PC-9 (cell line): Measurements from ENCODE around the gene KIFBP.

Experiments
- CTCF ChIP-seq: fragments of 200-600 bp; sonication (generic); conservative IDR thresholded peaks from 2 replicates; pipeline ENCODE4 v1.6.1; 2017; ENCODE audit warnings: mixed run types, antibody characterized with exemption, mild to moderate bottlenecking, moderate library complexity
- EZH2 ChIP-seq: fragments of 200-600 bp; sonication (generic); IDR thresholded peaks from 2 replicates; pipeline ENCODE4 v1.8.0; 2017; ENCODE audit warnings: antibody characterized with exemption, low read depth

- no peak for TF ChIP-seq EZH2
- no peak for TF ChIP-seq CTCF
Measured at GRCh38 chr10:68973975-68974374, 14.6 kb upstream of the KIFBP start.
